Hepatocyte (in vitro differentiated cells): ENCODE measurements around the gene AOPEP. TPM values are rescaled to one million over a fixed set of nuclear protein-coding genes. Genes with fewer than 3 reads are reported as not detected.

Experiments
- DNase-seq: peaks from one replicate; pipeline ENCODE4 v3.0.0-alpha.2; 2016; ENCODE audit warnings: low spot score
- H2AFZ ChIP-seq: fragments of 200-600 bp; sonication (generic); 2 replicates; pipeline ENCODE4 v1.6.0; 2016; ENCODE audit warnings: antibody characterized with exemption, mild to moderate bottlenecking
- H3K27ac ChIP-seq: fragments of 200-600 bp; sonication (generic); 2 replicates; pipeline ENCODE4 v1.5.1; 2016; ENCODE audit warnings: mild to moderate bottlenecking
- H3K27me3 ChIP-seq: fragments of 200-600 bp; sonication (generic); 2 replicates; pipeline ENCODE4 v1.6.1; 2016
- H3K36me3 ChIP-seq: fragments of 200-600 bp; sonication (generic); replicated peaks from 2 replicates; pipeline ENCODE4 v1.5.1; 2016; ENCODE audit warnings: low read depth; ENCODE audit not compliant: insufficient read depth
- H3K4me1 ChIP-seq: fragments of 200-600 bp; sonication (generic); 2 replicates; pipeline ENCODE4 v1.5.1; 2016; ENCODE audit warnings: mild to moderate bottlenecking, moderate library complexity; ENCODE audit not compliant: insufficient read depth
- H3K4me2 ChIP-seq: fragments of 200-600 bp; sonication (generic); 2 replicates; pipeline ENCODE4 v1.6.0; 2016
- H3K4me3 ChIP-seq: fragments of 200-600 bp; sonication (generic); 2 replicates; pipeline ENCODE4 v1.5.1; 2016; ENCODE audit warnings: mild to moderate bottlenecking
- H3K79me2 ChIP-seq: fragments of 200-600 bp; sonication (generic); 2 replicates; pipeline ENCODE4 v1.6.0; 2017; ENCODE audit warnings: mild to moderate bottlenecking
- H3K9me2 ChIP-seq: fragments of 200-600 bp; sonication (generic); replicated peaks from 2 replicates; pipeline ENCODE4 v1.6.0; 2017; ENCODE audit warnings: mild to moderate bottlenecking; ENCODE audit not compliant: insufficient read depth
- H3K9me3 ChIP-seq: fragments of 200-600 bp; sonication (generic); 2 replicates; pipeline ENCODE4 v1.5.1; 2016; ENCODE audit warnings: low read depth, mild to moderate bottlenecking
- H4K20me1 ChIP-seq: fragments of 200-600 bp; sonication (generic); 2 replicates; pipeline ENCODE4 v1.6.0; 2016; ENCODE audit warnings: mild to moderate bottlenecking; ENCODE audit not compliant: insufficient read depth, poor library complexity, severe bottlenecking
- EZH2 ChIP-seq: fragments of 200-600 bp; sonication (generic); IDR thresholded peaks from 2 replicates; pipeline ENCODE4 v1.6.1; 2016; ENCODE audit warnings: antibody characterized with exemption, mild to moderate bottlenecking, borderline replicate concordance
- EZH2phosphoT487 ChIP-seq: fragments of 200-600 bp; sonication (generic); IDR thresholded peaks from one replicate; pipeline ENCODE4 v1.6.1; 2018; ENCODE audit warnings: antibody characterized with exemption, mild to moderate bottlenecking, low read depth, moderate library complexity; ENCODE audit not compliant: unreplicated experiment, severe bottlenecking
- WGBS: methylation state at CpG from one replicate; pipeline ENCODE4 v1.1.6; 2016; ENCODE audit warnings: low lambda C conversion rate; ENCODE audit errors: missing lambda C conversion rate; 5-methylcytosine and 5-hydroxymethylcytosine counted together
- polyA plus RNA-seq: library from polyadenylated mRNA; unstranded; fragments of >200 nt; fragmentation: Nextera tagmentation; extraction: Ambion mirVana; gene quantifications from 2 replicates; pipeline ENCODE4 v1.2.1, GENCODE V29; 2016
- total RNA-seq: library from RNA; depleted of rRNA; stranded (reverse); fragments of >200 nt; gene quantifications from 2 replicates; pipeline ENCODE4 v1.2.3, GENCODE V29; 2014
- TF ChIP-seq, protein P1 (sequence below): fragments of 200-600 bp; sonication (generic); IDR thresholded peaks from 2 replicates; pipeline ENCODE4 v1.5.1; 2016; ENCODE audit warnings: antibody characterized with exemption, mild to moderate bottlenecking; ENCODE audit not compliant: poor library complexity

The AOPEP gene
- total and polyA plus RNA-seq, 2 experiments from 2014 or later, result 82.8 to 101 TPM

DNA sequence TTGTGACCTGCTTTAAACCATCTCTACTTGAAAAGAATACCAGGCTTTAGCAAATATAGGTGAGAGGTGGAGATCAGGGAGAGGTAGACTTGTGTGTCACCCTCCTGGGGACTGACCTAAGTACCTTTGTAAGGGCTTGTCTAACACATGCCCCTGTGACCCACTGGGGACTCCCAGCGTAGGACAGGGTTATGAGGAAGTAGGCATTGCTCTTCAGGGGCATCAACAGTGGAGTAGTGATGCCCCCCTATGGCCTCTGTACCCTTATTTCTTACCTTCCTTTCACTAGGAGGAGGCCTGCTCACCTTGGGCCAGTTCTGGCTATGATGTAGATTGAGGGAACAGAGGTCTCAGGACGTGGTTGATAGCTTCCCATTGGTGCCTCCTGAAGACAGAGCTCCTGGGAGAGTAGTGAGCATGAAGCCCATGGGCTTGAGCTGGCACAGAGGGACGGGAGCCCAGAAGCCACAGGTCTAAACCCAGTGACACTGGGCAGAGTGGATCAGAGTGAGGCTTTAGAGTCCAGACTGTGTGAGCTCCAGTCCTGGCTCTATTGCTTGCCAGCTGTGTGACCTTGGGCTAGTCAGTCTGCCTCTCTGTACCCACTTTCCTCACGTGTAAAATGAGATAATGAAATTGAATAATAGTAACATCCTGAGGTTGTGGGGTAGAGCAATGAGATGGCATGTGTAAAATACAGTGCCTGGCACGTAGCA lies 191.7 kb downstream of the AOPEP start:
- no peak overlapping the region for H3K27ac ChIP-seq
- no peak for DNase-seq

GRCh38 chr9:94919376-94920098 lies 193.0 kb downstream of the AOPEP start:
- H3K36me3 ChIP-seq, result no peaks in the 10 kb centered on the region
- H3K27ac ChIP-seq, result peak overlapping the region; percentile 89
- H3K9me3 ChIP-seq, result no peaks in the 10 kb centered on the region
- WGBS, result 44% methylated on average over 17 of the region's 17 CpGs
- no peak for TF ChIP-seq EZH2phosphoT487
- TF ChIP-seq EZH2, result no peak
- TF ChIP-seq, protein P1, sequence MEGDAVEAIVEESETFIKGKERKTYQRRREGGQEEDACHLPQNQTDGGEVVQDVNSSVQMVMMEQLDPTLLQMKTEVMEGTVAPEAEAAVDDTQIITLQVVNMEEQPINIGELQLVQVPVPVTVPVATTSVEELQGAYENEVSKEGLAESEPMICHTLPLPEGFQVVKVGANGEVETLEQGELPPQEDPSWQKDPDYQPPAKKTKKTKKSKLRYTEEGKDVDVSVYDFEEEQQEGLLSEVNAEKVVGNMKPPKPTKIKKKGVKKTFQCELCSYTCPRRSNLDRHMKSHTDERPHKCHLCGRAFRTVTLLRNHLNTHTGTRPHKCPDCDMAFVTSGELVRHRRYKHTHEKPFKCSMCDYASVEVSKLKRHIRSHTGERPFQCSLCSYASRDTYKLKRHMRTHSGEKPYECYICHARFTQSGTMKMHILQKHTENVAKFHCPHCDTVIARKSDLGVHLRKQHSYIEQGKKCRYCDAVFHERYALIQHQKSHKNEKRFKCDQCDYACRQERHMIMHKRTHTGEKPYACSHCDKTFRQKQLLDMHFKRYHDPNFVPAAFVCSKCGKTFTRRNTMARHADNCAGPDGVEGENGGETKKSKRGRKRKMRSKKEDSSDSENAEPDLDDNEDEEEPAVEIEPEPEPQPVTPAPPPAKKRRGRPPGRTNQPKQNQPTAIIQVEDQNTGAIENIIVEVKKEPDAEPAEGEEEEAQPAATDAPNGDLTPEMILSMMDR, result no peak
- H3K79me2 ChIP-seq, result peaks cover 18% of the 10 kb centered on the region
- H3K27me3 ChIP-seq, result no peaks in the 10 kb centered on the region
- DNase-seq, result peak; percentile 55
- no peak overlapping the region for H3K4me3 ChIP-seq
- peaks cover 78% of the 10 kb centered on the region for H3K4me1 ChIP-seq
- no peak overlapping the region for H2AFZ ChIP-seq
- H4K20me1 ChIP-seq, result no peaks in the 10 kb centered on the region
- no peaks in the 10 kb centered on the region for H3K9me2 ChIP-seq
- H3K4me2 ChIP-seq, result peak overlapping the region; percentile 48

More for the DNA sequence above, 191.7 kb downstream of the AOPEP start:
- no peak overlapping the region for H3K4me2 ChIP-seq
- peaks cover 18% of the 10 kb centered on the region for H3K79me2 ChIP-seq
- no peak overlapping the region for H3K4me3 ChIP-seq
- peaks cover 80% of the 10 kb centered on the region for H3K4me1 ChIP-seq
- H3K27me3 ChIP-seq, result no peaks in the 10 kb centered on the region
- H2AFZ ChIP-seq, result no peak overlapping the region
- H3K9me2 ChIP-seq, result no peaks in the 10 kb centered on the region
- no peaks in the 10 kb centered on the region for H3K9me3 ChIP-seq
- WGBS, result 90% methylated on average over 5 of the region's 5 CpGs
- H4K20me1 ChIP-seq, result no peaks in the 10 kb centered on the region
- no peak for TF ChIP-seq EZH2phosphoT487
- no peak for TF ChIP-seq EZH2
- no peaks in the 10 kb centered on the region for H3K36me3 ChIP-seq

- no peak overlapping the region for H2AFZ ChIP-seq
- no peaks in the 10 kb centered on the region for H3K9me2 ChIP-seq
- H3K4me1 ChIP-seq, result peaks cover 67% of the 10 kb centered on the region
- no peaks in the 10 kb centered on the region for H3K9me3 ChIP-seq
- no peaks in the 10 kb centered on the region for H3K27me3 ChIP-seq
- H3K4me3 ChIP-seq, result no peak overlapping the region
- no peaks in the 10 kb centered on the region for H3K36me3 ChIP-seq
- 38% methylated on average over 12 of the region's 12 CpGs for WGBS
- peaks cover 21% of the 10 kb centered on the region for H3K79me2 ChIP-seq
- H3K4me2 ChIP-seq, result peak overlapping the region; percentile 48
- H3K27ac ChIP-seq, result peak overlapping the region; percentile 89
- H4K20me1 ChIP-seq, result no peaks in the 10 kb centered on the region
- TF ChIP-seq EZH2phosphoT487 (no peak), EZH2 (no peak)
- TF ChIP-seq, protein P1, result no peak
- peak; percentile 55 for DNase-seq
Measured at GRCh38 chr9:94920420-94921091, 194.1 kb downstream of the AOPEP start.

DNA sequence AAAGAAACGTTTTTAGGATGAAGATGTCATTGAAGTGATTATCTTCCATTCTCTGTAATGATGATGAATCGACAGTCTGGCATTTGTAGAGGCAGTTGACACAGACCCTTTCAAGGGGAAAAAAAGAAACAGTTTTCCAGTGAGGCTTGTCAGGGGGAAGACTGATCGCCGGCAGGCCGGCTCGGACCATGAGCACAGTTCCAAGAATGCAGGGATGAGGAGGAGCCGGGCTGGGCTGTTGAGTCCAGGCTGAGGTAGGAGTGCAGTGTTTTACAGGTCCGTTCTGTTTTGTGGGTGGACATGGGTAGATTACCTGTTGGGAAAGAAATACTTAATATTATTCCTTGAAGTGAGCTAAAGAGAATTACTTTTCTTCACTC lies 194.6 kb downstream of the AOPEP start:
- Histone ChIP-seq H3K9me3 (no peaks in the 10 kb centered on the region), H3K27ac (peak overlapping the region; percentile 89), H4K20me1 (no peaks in the 10 kb centered on the region), H3K9me2 (no peaks in the 10 kb centered on the region), H3K4me1 (peaks cover 62% of the 10 kb centered on the region), H3K27me3 (no peaks in the 10 kb centered on the region), H3K36me3 (no peaks in the 10 kb centered on the region), H3K79me2 (peaks cover 21% of the 10 kb centered on the region), H3K4me3 (no peak overlapping the region), H3K4me2 (peak overlapping the region; percentile 48), H2AFZ (no peak overlapping the region)
- peak; percentile 49 for DNase-seq
- TF ChIP-seq EZH2 (no peak), EZH2phosphoT487 (no peak)
- TF ChIP-seq, protein P1, result no peak
- 33% methylated on average over 8 of the region's 8 CpGs for WGBS
